G401 (cell line): Measurements from ENCODE around the gene RASSF8. TPM values are rescaled to one million over a fixed set of nuclear protein-coding genes. Genes with fewer than 3 reads are reported as not detected.

Source experiments
- DNase-seq: peaks from one replicate; pipeline ENCODE4 v3.0.0-alpha.2; 2015; ENCODE audit warnings: low spot score
- in situ Hi-C: cut with HindIII; loops from 2 replicates; pipeline ENCODE4 v1.10.0; 2016; ENCODE audit warnings: low sequenced_read_pairs, mixed read lengths
- total RNA-seq: library from RNA; depleted of rRNA; stranded (reverse); fragments of >200 nt; shearing (Covaris generic); gene quantifications from 2 replicates; pipeline ENCODE4 v1.2.3, GENCODE V29; 2014

The RASSF8 gene
- total RNA-seq, 1 experiment from 2014 or later, result 13.7 TPM

- no peak for DNase-seq
- in situ Hi-C loops, result no loop called here
Observed at GRCh38 chr12:26016516-26016915, 58.0 kb downstream of the RASSF8 start.

GRCh38 chr12:26017484-26018211, 59.2 kb downstream of the RASSF8 start:
- DNase-seq, result peak; percentile 29
- in situ Hi-C loops, result no loop called here

- in situ Hi-C loops, result no loop called here
- no peak for DNase-seq
Observed at GRCh38 chr12:26018926-26019325, 60.4 kb downstream of the RASSF8 start.

GRCh38 chr12:26021534-26021933, 63.1 kb downstream of the RASSF8 start:
- in situ Hi-C loops, result no loop called here
- DNase-seq, result no peak

GRCh38 chr12:26022043-26022442, 63.6 kb downstream of the RASSF8 start:
- in situ Hi-C loops, result no loop called here

GRCh38 chr12:26026713-26027112, 68.2 kb downstream of the RASSF8 start:
- no peak for DNase-seq
- in situ Hi-C loops, result no loop called here

More at GRCh38 chr12:26022043-26022442, 63.6 kb downstream of the RASSF8 start:
- no peak for DNase-seq

GRCh38 chr12:26027401-26027800, 68.9 kb downstream of the RASSF8 start:
- in situ Hi-C loops, result no loop called here
- DNase-seq, result no peak

GRCh38 chr12:26028953-26029735, 70.7 kb downstream of the RASSF8 start:
- in situ Hi-C loops, result no loop called here

GRCh38 chr12:26029736-26030022, 71.2 kb downstream of the RASSF8 start:
- in situ Hi-C loops, result no loop called here
- no peak for DNase-seq

More at GRCh38 chr12:26028953-26029735, 70.7 kb downstream of the RASSF8 start:
- DNase-seq, result peak; percentile 66

- in situ Hi-C loops, result no loop called here
- no peak for DNase-seq
Observed at GRCh38 chr12:26030371-26030770, 71.9 kb downstream of the RASSF8 start.

- no peak for DNase-seq
- in situ Hi-C loops, result no loop called here
Observed at GRCh38 chr12:26031318-26031717, 72.8 kb downstream of the RASSF8 start.

- in situ Hi-C loops, result no loop called here
- no peak for DNase-seq
Observed at GRCh38 chr12:26031827-26032226, 73.3 kb downstream of the RASSF8 start.

- no peak for DNase-seq
- in situ Hi-C loops, result no loop called here
Observed at GRCh38 chr12:26032290-26032689, 73.8 kb downstream of the RASSF8 start.

- DNase-seq, result no peak
- in situ Hi-C loops, result no loop called here
Observed at GRCh38 chr12:26032719-26033241, 74.3 kb downstream of the RASSF8 start.

GRCh38 chr12:26034371-26035142, 76.1 kb downstream of the RASSF8 start:
- no peak for DNase-seq
- in situ Hi-C loops, result no loop called here

- in situ Hi-C loops, result no loop called here
- no peak for DNase-seq
Observed at GRCh38 chr12:26036877-26037276, 78.4 kb downstream of the RASSF8 start.

GRCh38 chr12:26037615-26038220, 79.2 kb downstream of the RASSF8 start:
- no peak for DNase-seq
- in situ Hi-C loops, result no loop called here

- in situ Hi-C loops, result no loop called here
- no peak for DNase-seq
Observed at GRCh38 chr12:26042645-26043044, 84.2 kb downstream of the RASSF8 start.
